HCT116 (cell line): ENCODE results near the gene SDK2. TPM values are rescaled to one million over a fixed set of nuclear protein-coding genes. Genes with fewer than 3 reads are reported as not detected.

ENCODE experiments used
- ATAC-seq: fragments of 200-7000 bp; cut with Tn5 transposase; 2 replicates; pipeline ENCODE4 v1.9.1; 2020; ENCODE audit warnings: mild to moderate bottlenecking, moderate library complexity
- BruUV-seq: library from RNA; stranded (reverse); fragments of 400-500 nt; replicated peaks from 2 replicates; lab custom pipeline; 2021; lab: Mats Ljungman, UMichigan
- CTCF ChIA-PET: fragments of 300-600 bp; sonication (Branson Sonifier 250); formaldehyde crosslinking; loops from one replicate; lab custom pipeline; 2021; ENCODE audit warnings: antibody characterized with exemption; lab: Charles Lee
- POLR2A ChIA-PET: fragments of 300-600, 350-600 bp; sonication (Branson Sonifier 250); formaldehyde crosslinking; loops from one replicate; lab custom pipeline; 2021; ENCODE audit warnings: antibody characterized with exemption; lab: Charles Lee
- RAD21 ChIA-PET, 2 experiments: fragments of 300-600 bp; sonication (Branson Sonifier 250); formaldehyde crosslinking; loops; one replicate each; lab custom pipeline; 2023; ENCODE audit warnings: low total read pairs in 2 of 2; ENCODE audit not compliant: uncharacterized antibody in 2 of 2, unreplicated experiment in 2 of 2, low non-redundant PET in 1 of 2; lab: Charles Lee
- DNase-seq: peaks from one replicate; pipeline ENCODE4 v3.0.0-alpha.2; 2010; ENCODE audit warnings: low read depth, low spot score
- H2AFZ ChIP-seq: fragments of 200-600 bp; shearing (Covaris generic), sonication (generic); 2 replicates; pipeline ENCODE4 v1.6.1; 2017; ENCODE audit warnings: low read depth, mixed run types, mixed read lengths, antibody characterized with exemption, low read length; ENCODE audit not compliant: poor library complexity, severe bottlenecking
- H3K27ac ChIP-seq: 2 replicates; pipeline ENCODE4 v1.5.1; 2012; ENCODE audit warnings: low read depth, low read length
- H3K27me3 ChIP-seq: fragments of 200-600 bp; sonication (generic); 2 replicates; pipeline ENCODE4 v1.6.1; 2016; ENCODE audit warnings: mixed run types, low read length, mixed read lengths; ENCODE audit not compliant: insufficient read depth
- H3K36me3 ChIP-seq, 2 experiments: fragments of 200-500 bp in 1 of 2; fragments of 200-600 bp in 1 of 2; sonication (Bioruptor generic) in 1 of 2; sonication (generic) in 1 of 2; 2 replicates each; pipeline versions ENCODE4 v1.5.1 to v1.6.1; 2014 to 2016; ENCODE audit warnings: low read length in 2 of 2, inconsistent platforms in 1 of 2, mixed read lengths in 1 of 2, mixed run types in 1 of 2; ENCODE audit not compliant: insufficient read depth in 2 of 2, control insufficient read depth in 1 of 2
- H3K4me1 ChIP-seq, 2 experiments: fragments of 200-600 bp in 1 of 2; sonication (generic) in 1 of 2; 2 replicates each; pipeline versions ENCODE4 v1.5.1 to v1.6.1; 2012 to 2017; ENCODE audit warnings: low read length in 2 of 2, inconsistent platforms in 1 of 2, mild to moderate bottlenecking in 1 of 2, mixed read lengths in 1 of 2, mixed run types in 1 of 2, moderate library complexity in 1 of 2; ENCODE audit not compliant: insufficient read depth in 2 of 2, control insufficient read depth in 1 of 2
- H3K4me2 ChIP-seq: fragments of 200-600 bp; sonication (generic); 2 replicates; pipeline ENCODE4 v1.6.1; 2017; ENCODE audit warnings: mixed run types, low read length, mixed read lengths
- H3K4me3 ChIP-seq, 2 experiments: fragments of 200-600 bp in 1 of 2; sonication (generic) in 1 of 2; replicated peaks in 1 of 2; 2 replicates each; pipeline ENCODE4 v1.5.1; 2011 to 2016; ENCODE audit warnings: low read length in 2 of 2, control low read depth in 1 of 2, low read depth in 1 of 2, mild to moderate bottlenecking in 1 of 2, mixed read lengths in 1 of 2, mixed run types in 1 of 2
- H3K79me2 ChIP-seq: fragments of 200-600 bp; sonication (generic); 2 replicates; pipeline ENCODE4 v1.6.1; 2017; ENCODE audit warnings: mild to moderate bottlenecking, mixed run types, low read length, moderate library complexity, mixed read lengths; ENCODE audit not compliant: insufficient read depth
- H3K9ac ChIP-seq: fragments of 200-600 bp; sonication (generic); 2 replicates; pipeline ENCODE4 v1.6.1; 2016; ENCODE audit warnings: low read length, mixed read lengths
- H3K9me2 ChIP-seq: fragments of 200-600 bp; sonication (generic), shearing (Covaris generic); 2 replicates; pipeline ENCODE4 v1.6.1; 2017; ENCODE audit warnings: mixed run types, mild to moderate bottlenecking, moderate library complexity; ENCODE audit not compliant: insufficient read depth
- H3K9me3 ChIP-seq, 2 experiments: fragments of 200-500 bp in 1 of 2; fragments of 200-600 bp in 1 of 2; sonication (Bioruptor generic) in 1 of 2; sonication (generic) in 1 of 2; 2 replicates each; pipeline ENCODE4 v1.6.1; 2014 to 2017; ENCODE audit warnings: low read length in 2 of 2, mixed read lengths in 2 of 2, inconsistent platforms in 1 of 2, low read depth in 1 of 2, mild to moderate bottlenecking in 1 of 2, mixed run types in 1 of 2, moderate library complexity in 1 of 2; ENCODE audit not compliant: control insufficient read depth in 1 of 2, insufficient read depth in 1 of 2
- H4K20me1 ChIP-seq: fragments of 200-600 bp; sonication (generic), shearing (Covaris generic); 2 replicates; pipeline ENCODE4 v1.6.1; 2017; ENCODE audit warnings: mixed run types, mild to moderate bottlenecking, moderate library complexity; ENCODE audit not compliant: insufficient read depth
- CBX3 ChIP-seq: IDR thresholded peaks from 2 replicates; pipeline ENCODE4 v1.6.1; 2012; ENCODE audit warnings: low read depth
- CEBPB ChIP-seq: IDR thresholded peaks from 2 replicates; pipeline ENCODE4 v1.6.1; 2012; ENCODE audit warnings: low read depth
- EZH2phosphoT487 ChIP-seq: fragments of 200-600 bp; IDR thresholded peaks from 2 replicates; pipeline ENCODE4 v1.6.1; 2018; ENCODE audit warnings: antibody characterized with exemption, borderline replicate concordance
- JUND ChIP-seq: IDR thresholded peaks from 2 replicates; pipeline ENCODE4 v1.6.1; 2012
- RAD21 ChIP-seq: IDR thresholded peaks from 2 replicates; pipeline ENCODE4 v1.6.1; 2012; ENCODE audit warnings: low read depth, mild to moderate bottlenecking
- SP1 ChIP-seq: IDR thresholded peaks from 2 replicates; pipeline ENCODE4 v1.6.1; 2012; ENCODE audit warnings: low read depth
- SRF ChIP-seq: IDR thresholded peaks from 2 replicates; pipeline ENCODE4 v1.6.1; 2012; ENCODE audit warnings: low read depth
- YY1 ChIP-seq: IDR thresholded peaks from 2 replicates; pipeline ENCODE4 v1.6.1; 2011; ENCODE audit warnings: low read length, low read depth, moderate library complexity, mild to moderate bottlenecking; ENCODE audit not compliant: insufficient replicate concordance; ENCODE audit errors: extremely low read depth
- ZNF274 ChIP-seq: fragments of 200-500 bp; sonication (Bioruptor generic); IDR thresholded peaks from 2 replicates; pipeline ENCODE4 v1.6.1; 2014; ENCODE audit warnings: mild to moderate bottlenecking, low read depth, low read length, inconsistent platforms
- intact Hi-C: fragments of 100-400 bp; cut with micrococcal nuclease; formaldehyde crosslinking; loops from 2 replicates; pipeline ENCODE4 v1.10.0; 2022
- total RNA-seq: library from RNA; stranded (reverse); gene quantifications from one replicate; pipeline ENCODE4 v1.2.1, GENCODE V29; 2021; ENCODE audit not compliant: unreplicated experiment
- TF ChIP-seq, protein P1 (sequence below): IDR thresholded peaks from 2 replicates; pipeline ENCODE4 v1.6.1; 2011; ENCODE audit warnings: mild to moderate bottlenecking, low read length, moderate library complexity; ENCODE audit not compliant: insufficient replicate concordance; ENCODE audit errors: extremely low read depth

The SDK2 gene
- total RNA-seq, 1 experiment from 2014 or later: 0.10 TPM

DNA sequence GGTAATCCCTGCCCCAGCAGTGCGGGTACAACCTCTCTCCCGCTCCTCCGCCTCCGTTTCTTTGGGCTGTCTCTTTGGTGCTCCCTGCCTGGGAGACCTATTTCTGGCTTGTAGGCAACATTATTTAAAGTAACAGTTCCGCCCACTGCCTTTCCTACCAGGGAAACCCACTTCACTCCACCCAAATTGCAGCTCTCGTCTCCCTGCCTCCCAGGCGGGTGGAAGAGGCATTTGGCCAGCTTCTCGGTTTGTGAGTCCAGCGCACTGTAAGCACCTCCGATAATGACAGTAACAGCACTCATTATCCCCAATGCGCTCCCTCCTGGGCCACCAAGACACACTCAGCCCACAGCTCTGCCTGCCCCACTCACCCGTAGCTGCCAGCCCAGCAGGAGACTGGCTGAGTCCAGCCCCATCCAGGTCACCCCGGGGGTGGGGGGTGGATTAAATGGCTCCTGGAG is 167.3 kb downstream of the SDK2 start:
- RAD21 ChIA-PET: no interaction called here
- H2AFZ ChIP-seq: no peak overlapping the region
- ATAC-seq (no peak), DNase-seq (no peak)
- CTCF ChIA-PET: no interaction called here
- H3K4me2 ChIP-seq: no peak overlapping the region
- no peaks in the 10 kb centered on the region for H3K36me3 ChIP-seq
- POLR2A ChIA-PET: no interaction called here
- H3K4me3 ChIP-seq: no peak overlapping the region
- no peaks in the 10 kb centered on the region for H3K79me2 ChIP-seq
- H3K27ac ChIP-seq: no peak overlapping the region
- H4K20me1 ChIP-seq: no peaks in the 10 kb centered on the region
- no peaks in the 10 kb centered on the region for H3K9me2 ChIP-seq
- intact Hi-C loops: no loop called here
- H3K4me1 ChIP-seq: peaks cover 8 to 10% of the 10 kb centered on the region in 2 experiments; a peak in 3 of 4 replicates
- TF ChIP-seq CEBPB: no peak
- no peak for TF ChIP-seq EZH2phosphoT487
- no peak for TF ChIP-seq RAD21
- TF ChIP-seq JUND: no peak
- TF ChIP-seq CBX3: no peak
- TF ChIP-seq YY1: no peak
- TF ChIP-seq ZNF274: no peak
- TF ChIP-seq SP1: no peak
- TF ChIP-seq, protein P1, sequence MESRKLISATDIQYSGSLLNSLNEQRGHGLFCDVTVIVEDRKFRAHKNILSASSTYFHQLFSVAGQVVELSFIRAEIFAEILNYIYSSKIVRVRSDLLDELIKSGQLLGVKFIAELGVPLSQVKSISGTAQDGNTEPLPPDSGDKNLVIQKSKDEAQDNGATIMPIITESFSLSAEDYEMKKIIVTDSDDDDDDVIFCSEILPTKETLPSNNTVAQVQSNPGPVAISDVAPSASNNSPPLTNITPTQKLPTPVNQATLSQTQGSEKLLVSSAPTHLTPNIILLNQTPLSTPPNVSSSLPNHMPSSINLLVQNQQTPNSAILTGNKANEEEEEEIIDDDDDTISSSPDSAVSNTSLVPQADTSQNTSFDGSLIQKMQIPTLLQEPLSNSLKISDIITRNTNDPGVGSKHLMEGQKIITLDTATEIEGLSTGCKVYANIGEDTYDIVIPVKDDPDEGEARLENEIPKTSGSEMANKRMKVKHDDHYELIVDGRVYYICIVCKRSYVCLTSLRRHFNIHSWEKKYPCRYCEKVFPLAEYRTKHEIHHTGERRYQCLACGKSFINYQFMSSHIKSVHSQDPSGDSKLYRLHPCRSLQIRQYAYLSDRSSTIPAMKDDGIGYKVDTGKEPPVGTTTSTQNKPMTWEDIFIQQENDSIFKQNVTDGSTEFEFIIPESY: no peak
- no peak for TF ChIP-seq SRF
- H3K9me3 ChIP-seq: no peaks in the 10 kb centered on the region
- BruUV-seq: no TSS peak
- H3K9ac ChIP-seq: no peak overlapping the region
- no peaks in the 10 kb centered on the region for H3K27me3 ChIP-seq
